ENCODE data around the gene FGF9.

FGF9 gene

GRCh38 chr13:21675095-21675991 lies 4.5 kb downstream of the FGF9 start:
- DNase-seq: peak; percentile 14

- DNase-seq: no peak
Measured at GRCh38 chr13:21676611-21677021, 5.7 kb downstream of the FGF9 start.

GRCh38 chr13:21677075-21677623 lies 6.3 kb downstream of the FGF9 start:
- no peak for DNase-seq

GRCh38 chr13:21683034-21683733 lies 12.3 kb downstream of the FGF9 start:
- DNase-seq: no peak

- no peak for DNase-seq
Measured at GRCh38 chr13:21684576-21684975, 13.7 kb downstream of the FGF9 start.

GRCh38 chr13:21685485-21686064 lies 14.7 kb downstream of the FGF9 start:
- DNase-seq: no peak

- no peak for DNase-seq
Measured at GRCh38 chr13:21686751-21687391, 16.0 kb downstream of the FGF9 start.

GRCh38 chr13:21688056-21688455 lies 17.2 kb downstream of the FGF9 start:
- no peak for DNase-seq

- no peak for DNase-seq
Measured at GRCh38 chr13:21689097-21689496, 18.2 kb downstream of the FGF9 start.

GRCh38 chr13:21690955-21691354 lies 20.1 kb downstream of the FGF9 start:
- DNase-seq: no peak

- DNase-seq: no peak
Measured at GRCh38 chr13:21691500-21691899, 20.6 kb downstream of the FGF9 start.

GRCh38 chr13:21691928-21692327 lies 21.1 kb downstream of the FGF9 start:
- no peak for DNase-seq

- DNase-seq: no peak
Measured at GRCh38 chr13:21694831-21695230, 24.0 kb downstream of the FGF9 start.

GRCh38 chr13:21695546-21695945 lies 24.7 kb downstream of the FGF9 start:
- no peak for DNase-seq

- DNase-seq: no peak
Measured at GRCh38 chr13:21696865-21697448, 26.1 kb downstream of the FGF9 start.

- DNase-seq: no peak
Measured at GRCh38 chr13:21698817-21699679, 28.2 kb downstream of the FGF9 start.

GRCh38 chr13:21701460-21701859 lies 30.6 kb downstream of the FGF9 start:
- DNase-seq: no peak

- DNase-seq: no peak
Measured at GRCh38 chr13:21703846-21704245, 33.0 kb downstream of the FGF9 start.

GRCh38 chr13:21707586-21707985 lies 36.7 kb downstream of the FGF9 start:
- no peak for DNase-seq

- DNase-seq: no peak
Measured at GRCh38 chr13:21709697-21710096, 38.8 kb downstream of the FGF9 start.

GRCh38 chr13:21710163-21710562 lies 39.3 kb downstream of the FGF9 start:
- no peak for DNase-seq

- DNase-seq: no peak
Measured at GRCh38 chr13:21717817-21718216, 46.9 kb downstream of the FGF9 start.

Measured in midbrain (tissue), 1 donor.